ENCODE results near the gene COL6A1.
"Not testable (repeated sequence)": the region's sequence is repeated elsewhere in the genome, so short reads cannot be mapped to it uniquely, and the experiment has no call there.

The COL6A1 gene

DNA sequence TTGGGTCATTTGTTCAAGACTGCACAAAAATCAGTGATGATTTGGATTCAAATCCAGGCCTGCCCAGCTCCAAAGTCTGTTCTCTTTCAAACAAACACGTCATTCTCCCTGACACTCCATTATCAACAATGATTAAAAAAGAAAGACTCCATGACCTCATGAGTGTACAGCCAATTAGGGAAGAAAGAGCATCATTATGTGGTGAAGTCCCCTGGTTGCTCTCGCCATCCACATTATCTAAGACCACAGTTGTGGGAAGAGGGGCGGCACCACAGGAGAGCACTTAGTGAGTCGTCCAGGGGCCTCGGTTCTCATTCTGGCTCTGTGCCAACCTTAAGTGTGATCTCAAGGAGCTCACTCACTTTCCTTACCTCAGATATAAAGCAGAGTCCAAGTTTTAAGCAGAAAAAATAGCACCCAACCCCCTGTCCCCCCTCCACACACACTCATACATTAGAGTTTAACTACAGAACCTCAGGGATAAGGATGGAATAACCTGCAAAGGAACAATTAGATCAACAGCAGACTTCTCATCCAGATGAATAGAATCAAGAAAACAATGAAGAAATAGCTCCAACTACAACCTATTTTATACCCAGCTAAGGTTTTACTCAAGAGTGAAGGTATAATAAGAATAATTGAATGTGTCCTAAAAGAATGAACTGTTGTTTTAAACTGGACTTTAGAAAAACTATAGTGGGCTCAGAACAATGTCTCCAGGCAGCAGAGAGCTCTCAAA lies 47.8 kb downstream of the COL6A1 start:
- DNase-seq (ENCODE audit: low read depth, low spot score): no peak

GRCh38 chr21:46031484-46031883 lies 49.9 kb downstream of the COL6A1 start:
- no peak for DNase-seq (ENCODE audit: low read depth, low spot score)

DNA sequence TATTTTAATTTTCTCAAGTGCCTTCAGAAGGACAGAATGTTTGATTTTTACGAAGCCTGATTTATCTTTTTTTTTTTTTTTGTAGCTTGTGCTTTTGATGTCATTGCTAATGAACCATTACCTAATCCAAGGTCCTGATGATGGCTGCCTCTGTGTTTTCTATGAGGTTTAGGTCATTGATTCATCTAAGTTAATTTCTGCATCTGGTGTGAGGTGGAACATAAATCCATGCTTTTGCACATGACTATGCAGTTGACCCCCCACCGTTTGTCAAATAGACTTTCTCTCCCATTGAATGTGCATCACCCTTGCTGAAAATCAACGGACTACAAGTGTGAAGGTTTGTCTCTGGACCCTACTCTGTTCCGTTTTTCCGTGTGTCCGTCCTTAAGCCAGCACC lies 50.5 kb downstream of the COL6A1 start:
- no peak for DNase-seq (ENCODE audit: low read depth, low spot score)

GRCh38 chr21:46033410-46034400 lies 52.1 kb downstream of the COL6A1 start:
- no peak for DNase-seq (ENCODE audit: low read depth, low spot score)

GRCh38 chr21:46035809-46036695 lies 54.5 kb downstream of the COL6A1 start:
- DNase-seq (ENCODE audit: low read depth, low spot score): no peak

- no peak for DNase-seq (ENCODE audit: low read depth, low spot score)
Observed at GRCh38 chr21:46036696-46037330, 55.2 kb downstream of the COL6A1 start.

- no peak for DNase-seq (ENCODE audit: low read depth, low spot score)
Observed at GRCh38 chr21:46037331-46038325, 56.1 kb downstream of the COL6A1 start.

DNA sequence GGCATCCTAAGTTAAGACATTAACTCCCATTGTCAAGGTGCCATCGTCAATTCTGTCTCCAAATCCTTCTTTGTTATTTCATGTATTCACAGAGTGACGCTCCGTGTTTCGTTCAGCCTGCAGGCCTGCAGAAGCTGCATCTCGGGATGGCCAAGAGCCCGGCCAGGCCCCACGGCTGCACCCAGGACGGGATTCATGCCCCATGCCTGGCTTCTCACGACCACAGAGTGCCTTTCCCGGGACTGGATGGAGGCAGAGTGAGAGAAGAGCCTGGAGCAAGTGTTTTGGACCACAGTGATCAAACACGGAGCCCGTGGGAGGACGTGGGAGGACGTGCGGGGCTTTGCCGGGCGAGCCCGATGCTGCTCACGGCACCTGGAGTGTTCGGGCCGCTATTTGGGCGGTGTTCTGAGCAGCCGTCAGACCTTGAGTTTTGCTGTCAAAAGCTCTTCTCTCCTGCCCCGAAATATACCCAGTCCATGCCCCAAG lies 56.8 kb downstream of the COL6A1 start:
- no peak for DNase-seq (ENCODE audit: low read depth, low spot score)

DNA sequence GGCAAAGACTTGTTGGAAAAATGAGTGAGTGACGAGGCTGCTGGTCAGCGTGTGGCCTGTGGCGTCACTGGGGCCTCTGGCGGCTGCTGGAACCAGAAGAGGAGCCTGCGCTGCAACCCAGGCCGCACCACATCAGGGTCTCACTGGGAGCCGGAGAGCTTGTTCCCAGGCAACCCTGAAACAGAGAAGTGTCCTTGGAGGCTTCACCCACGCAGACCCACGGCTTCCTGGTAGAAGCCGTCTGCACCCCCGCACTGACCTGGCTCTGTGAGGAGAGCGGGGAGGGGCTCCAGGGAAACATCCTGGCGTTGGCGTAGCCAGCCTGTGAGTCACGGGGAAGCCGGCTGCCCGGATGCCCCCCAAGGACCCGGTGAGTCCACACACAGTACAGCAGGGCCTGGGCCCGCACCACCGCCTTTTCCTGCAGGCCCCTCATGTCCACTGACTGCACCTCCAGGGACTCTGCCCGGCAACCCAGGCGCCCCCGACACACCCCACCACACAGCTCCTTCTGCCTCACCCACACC lies 57.4 kb downstream of the COL6A1 start:
- DNase-seq (ENCODE audit: low read depth, low spot score): no peak

DNA sequence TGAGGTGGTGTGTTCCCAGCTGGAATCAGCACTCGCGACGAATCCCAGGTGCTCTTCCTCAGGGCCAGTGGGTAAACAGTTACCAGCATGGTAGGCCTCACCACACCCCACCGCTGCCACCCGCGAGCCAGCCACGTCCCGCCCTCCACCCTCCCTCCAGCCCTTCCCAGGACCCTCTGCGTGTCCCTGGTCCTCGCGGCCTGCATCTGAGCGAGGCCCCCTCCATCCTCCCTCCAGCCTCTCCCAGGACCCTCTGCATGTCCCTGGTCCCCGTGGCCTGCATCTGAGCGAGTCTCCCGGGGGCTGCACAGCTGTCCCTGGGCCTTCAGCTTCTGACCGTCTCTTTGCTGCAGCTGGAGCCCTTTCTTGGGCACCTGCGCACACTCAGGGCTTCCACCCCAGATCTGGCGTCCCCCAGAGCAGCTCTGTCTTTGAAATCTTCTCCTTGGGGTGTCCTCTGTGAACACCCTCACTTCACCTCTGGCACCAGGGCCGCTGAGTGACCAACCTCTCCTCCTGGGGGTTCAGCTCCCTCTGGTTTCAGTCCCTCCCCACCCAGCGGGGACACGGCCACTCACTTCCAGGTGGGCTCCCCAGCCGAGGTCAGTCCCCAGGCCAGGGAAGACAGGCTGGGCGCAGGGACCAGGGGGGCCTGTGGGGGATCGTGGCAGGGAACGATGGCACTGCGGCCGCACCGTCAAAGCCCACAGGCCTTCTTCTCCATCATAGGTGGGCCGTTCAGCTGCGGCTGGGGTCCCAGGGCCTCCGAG lies 58.5 kb downstream of the COL6A1 start:
- no peak for DNase-seq (ENCODE audit: low read depth, low spot score)

DNA sequence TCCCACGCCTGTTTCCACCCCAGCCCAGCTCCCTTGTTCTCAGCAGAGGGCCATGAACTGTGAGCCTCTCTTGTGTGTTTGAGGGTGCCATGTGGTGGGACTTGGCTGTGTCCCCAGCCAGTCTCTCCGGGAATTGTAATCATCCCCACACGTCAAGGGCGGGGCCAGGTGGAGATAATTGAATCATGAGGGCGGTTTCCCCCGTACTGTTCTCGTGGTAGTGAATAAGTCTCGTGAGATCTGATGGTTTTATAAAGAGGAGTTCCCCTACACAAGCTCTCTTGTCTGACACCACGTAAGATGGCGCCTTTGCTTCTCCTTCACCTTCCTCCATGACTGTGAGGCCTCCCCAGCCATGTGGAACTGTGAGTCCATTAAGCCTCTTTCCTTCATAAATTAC lies 59.1 kb downstream of the COL6A1 start:
- no peak for DNase-seq (ENCODE audit: low read depth, low spot score)

GRCh38 chr21:46041183-46041582 lies 59.6 kb downstream of the COL6A1 start:
- DNase-seq (ENCODE audit: low read depth, low spot score): no peak

GRCh38 chr21:46045154-46045553 lies 63.6 kb downstream of the COL6A1 start:
- no peak for DNase-seq (ENCODE audit: low read depth, low spot score)

DNA sequence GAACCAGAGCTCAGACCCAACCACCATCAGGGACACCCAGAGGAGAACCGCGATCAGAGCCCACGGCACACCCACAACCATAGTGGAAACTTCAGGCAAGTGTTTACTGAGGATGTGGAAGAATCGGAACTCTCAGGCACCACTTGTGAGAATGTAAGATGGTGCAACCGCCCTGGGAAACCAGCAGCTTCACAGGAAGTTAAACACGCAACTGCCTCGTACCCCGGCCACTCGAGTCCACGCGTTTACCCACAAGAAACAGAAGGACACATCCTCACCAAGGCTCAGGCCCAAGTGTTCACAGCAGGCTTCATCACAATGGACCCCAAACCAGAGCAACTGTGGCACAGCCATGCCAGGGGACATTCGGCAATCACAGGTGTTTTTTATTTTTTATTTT lies 64.9 kb downstream of the COL6A1 start:
- no peak for DNase-seq (ENCODE audit: low read depth, low spot score)

GRCh38 chr21:46046906-46047305 lies 65.3 kb downstream of the COL6A1 start:
- not testable (repeated sequence) for DNase-seq (ENCODE audit: low read depth, low spot score)

- DNase-seq (ENCODE audit: low read depth, low spot score): no peak
Observed at GRCh38 chr21:46048926-46049889, 67.6 kb downstream of the COL6A1 start.

GRCh38 chr21:46049890-46050667 lies 68.5 kb downstream of the COL6A1 start:
- no peak for DNase-seq (ENCODE audit: low read depth, low spot score)
